ENCODE data around the gene P2RY6. TPM values are rescaled to one million over a fixed set of nuclear protein-coding genes. Genes with fewer than 3 reads are reported as not detected.

P2RY6 gene
- total RNA-seq, 1 experiment from 2014 or later, result 0.17 TPM

DNA sequence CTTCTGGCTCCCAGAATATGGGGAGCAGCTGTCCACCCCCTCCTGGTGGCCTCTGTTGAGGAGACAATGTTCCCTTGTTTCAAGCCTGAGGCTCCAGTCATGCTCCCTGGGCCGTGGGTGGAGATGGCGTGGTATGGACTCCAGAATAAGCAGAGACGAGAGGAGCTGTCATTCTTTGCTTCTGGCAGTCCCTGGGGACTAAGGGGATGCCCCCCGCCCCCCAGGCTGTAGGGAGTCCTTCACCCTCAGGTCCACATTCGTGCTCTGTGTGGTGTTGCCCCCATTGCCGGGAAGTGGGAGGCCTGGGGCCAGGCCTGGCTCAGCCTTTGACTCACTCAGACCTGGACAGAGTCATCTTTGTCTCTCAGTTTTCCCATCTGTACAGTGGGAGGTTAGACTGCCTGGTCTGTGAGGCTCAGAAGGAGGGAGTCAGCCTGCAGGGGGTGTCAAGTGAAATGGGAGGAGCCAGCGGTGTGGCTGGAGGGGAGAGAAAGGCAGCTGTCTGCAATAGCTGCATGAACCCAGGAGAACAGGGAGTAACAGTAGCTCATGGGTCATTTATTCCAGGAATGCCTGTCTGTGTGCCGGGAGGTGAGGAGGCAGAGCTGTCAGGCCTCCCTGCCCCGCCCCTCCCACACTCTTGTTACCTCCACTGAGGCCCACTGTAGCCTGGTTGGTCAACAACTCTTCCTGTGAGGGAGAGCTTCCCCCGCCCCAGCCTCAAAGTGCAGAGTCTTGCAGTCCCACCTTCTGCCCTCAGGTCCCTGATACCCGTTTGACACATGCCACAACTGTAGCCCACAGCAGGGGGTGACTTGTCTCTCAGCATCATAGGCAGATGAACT, 42.2 kb downstream of the P2RY6 start:
- DNase-seq (ENCODE audit: low read depth), result peak; percentile 78

DNA sequence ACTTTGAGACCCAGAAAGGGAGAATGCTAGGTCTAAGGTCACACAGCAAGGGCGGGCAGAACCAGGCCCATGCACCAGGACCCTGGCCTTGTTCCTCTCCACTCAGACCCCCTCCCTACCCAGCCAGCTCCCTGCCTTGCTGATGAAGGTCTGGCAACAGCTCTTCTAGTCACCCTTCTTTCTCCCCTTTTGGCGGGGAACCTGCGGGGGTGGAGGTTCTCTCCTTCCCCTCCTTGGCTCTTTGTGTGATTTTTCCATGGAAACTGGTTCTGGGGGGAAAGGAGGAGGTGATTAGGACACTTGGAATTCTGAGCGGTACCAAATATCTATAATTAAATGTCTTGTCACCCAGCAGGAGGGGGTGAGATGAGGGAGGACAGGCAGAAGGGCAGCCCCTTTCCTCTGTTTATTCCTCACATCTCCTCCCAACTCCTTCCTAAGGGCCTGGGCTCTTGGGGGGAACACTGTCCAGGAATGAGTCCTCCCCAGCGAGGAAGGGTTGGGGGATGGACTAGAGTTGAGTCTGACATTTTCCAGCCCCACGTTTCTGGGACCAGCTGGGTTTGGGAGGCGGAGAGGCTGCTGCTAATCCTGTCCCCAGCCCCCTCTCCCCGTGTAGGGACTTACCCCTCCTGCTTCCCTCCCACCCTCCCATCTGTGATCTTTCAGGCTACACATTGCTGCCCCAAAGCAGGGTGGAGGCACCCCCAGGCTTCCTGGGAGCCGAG, 43.3 kb downstream of the P2RY6 start:
- no peak for DNase-seq (ENCODE audit: low read depth)

DNA sequence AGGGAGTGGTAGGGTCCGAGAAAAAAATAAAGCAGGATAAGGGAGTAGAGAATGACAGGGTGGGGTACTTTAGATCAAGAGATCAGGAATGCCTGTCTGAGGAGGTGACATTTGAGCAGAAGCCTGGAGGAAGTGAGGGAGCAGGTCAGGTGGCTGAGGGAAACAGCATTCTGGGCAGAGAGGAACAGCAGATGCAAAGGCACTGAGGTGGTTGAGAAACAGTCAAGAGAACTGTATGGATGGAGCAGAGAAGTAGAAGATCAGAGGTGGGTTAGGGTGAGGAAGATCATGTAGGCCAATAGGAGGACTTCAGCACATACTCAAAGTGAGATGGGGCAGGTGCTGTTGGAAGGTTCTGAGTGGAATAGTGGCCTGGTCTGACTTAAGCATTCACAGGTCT, 44.3 kb downstream of the P2RY6 start:
- DNase-seq (ENCODE audit: low read depth), result no peak

GRCh38 chr11:73317373-73317772, 45.2 kb downstream of the P2RY6 start:
- no peak for DNase-seq (ENCODE audit: low read depth)

GRCh38 chr11:73317803-73318202, 45.7 kb downstream of the P2RY6 start:
- no peak for DNase-seq (ENCODE audit: low read depth)

GRCh38 chr11:73318501-73319011, 46.4 kb downstream of the P2RY6 start:
- no peak for DNase-seq (ENCODE audit: low read depth)

DNA sequence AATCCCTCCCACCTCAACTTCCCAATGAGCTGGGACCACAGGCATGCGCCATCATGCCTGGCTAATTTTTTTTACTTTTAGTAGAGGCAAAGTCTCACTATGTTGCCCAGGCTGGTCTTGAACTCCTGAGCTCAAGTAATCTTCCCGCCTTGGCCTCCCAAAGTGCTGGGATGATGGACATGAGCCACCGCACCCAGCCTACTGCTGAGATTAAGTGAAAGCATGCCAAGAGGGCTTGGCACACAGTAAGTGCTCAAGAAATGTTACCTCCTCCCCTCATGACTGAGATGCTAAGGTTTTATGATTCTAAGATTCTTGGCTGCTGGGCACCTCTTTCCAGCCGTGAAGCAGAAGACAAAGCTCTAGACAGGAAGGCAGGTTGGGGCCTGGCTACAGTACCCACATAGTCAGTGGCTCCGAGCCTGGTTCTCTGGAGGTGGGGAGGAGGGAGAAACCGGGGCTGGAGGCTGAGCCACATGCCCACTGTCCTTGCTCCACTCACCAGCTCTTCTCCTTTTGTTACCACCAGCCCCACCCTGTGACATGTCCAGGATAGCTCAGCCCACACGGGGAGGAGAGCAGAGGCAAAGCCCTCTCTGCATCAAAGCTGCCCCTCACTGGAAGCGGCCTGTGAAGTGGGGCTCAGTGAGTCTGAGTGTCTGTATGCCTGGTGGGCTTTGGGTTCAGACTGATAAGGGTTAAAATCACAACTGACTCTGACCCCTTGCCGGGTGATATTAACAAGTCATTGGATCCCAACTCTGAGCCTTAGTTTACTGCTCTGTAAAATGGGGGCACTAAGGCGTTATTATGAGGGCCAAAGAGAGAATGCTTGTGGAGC, 48.8 kb downstream of the P2RY6 start:
- no peak for DNase-seq (ENCODE audit: low read depth)

GRCh38 chr11:73321604-73322381, 49.7 kb downstream of the P2RY6 start:
- DNase-seq (ENCODE audit: low read depth), result peak; percentile 57

- DNase-seq (ENCODE audit: low read depth), result no peak
Measured at GRCh38 chr11:73322382-73323306, 50.5 kb downstream of the P2RY6 start.

GRCh38 chr11:73323464-73323863, 51.3 kb downstream of the P2RY6 start:
- DNase-seq (ENCODE audit: low read depth), result peak; percentile 41

GRCh38 chr11:73324116-73324515, 52.0 kb downstream of the P2RY6 start:
- no peak for DNase-seq (ENCODE audit: low read depth)

DNA sequence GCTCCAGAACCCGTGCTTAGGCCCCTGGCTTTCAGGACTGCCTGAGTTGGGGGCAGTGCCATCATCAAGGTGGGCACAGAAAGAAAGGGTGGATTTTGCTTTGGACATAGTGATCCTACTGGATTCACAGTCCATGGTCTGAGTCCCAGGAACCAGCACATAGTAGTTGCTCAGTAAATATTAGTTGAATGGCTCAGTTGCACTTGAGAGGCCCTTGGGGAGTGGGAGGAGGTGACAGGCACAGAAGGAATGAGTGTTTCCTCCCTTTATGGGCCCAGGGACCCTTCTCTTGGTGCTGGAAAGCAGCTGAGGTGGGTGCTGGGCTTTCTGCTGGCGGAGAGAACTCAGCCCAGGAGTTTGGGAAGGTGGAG, 52.5 kb downstream of the P2RY6 start:
- DNase-seq (ENCODE audit: low read depth), result no peak

- DNase-seq (ENCODE audit: low read depth), result no peak
Measured at GRCh38 chr11:73325036-73325981, 53.2 kb downstream of the P2RY6 start.

DNA sequence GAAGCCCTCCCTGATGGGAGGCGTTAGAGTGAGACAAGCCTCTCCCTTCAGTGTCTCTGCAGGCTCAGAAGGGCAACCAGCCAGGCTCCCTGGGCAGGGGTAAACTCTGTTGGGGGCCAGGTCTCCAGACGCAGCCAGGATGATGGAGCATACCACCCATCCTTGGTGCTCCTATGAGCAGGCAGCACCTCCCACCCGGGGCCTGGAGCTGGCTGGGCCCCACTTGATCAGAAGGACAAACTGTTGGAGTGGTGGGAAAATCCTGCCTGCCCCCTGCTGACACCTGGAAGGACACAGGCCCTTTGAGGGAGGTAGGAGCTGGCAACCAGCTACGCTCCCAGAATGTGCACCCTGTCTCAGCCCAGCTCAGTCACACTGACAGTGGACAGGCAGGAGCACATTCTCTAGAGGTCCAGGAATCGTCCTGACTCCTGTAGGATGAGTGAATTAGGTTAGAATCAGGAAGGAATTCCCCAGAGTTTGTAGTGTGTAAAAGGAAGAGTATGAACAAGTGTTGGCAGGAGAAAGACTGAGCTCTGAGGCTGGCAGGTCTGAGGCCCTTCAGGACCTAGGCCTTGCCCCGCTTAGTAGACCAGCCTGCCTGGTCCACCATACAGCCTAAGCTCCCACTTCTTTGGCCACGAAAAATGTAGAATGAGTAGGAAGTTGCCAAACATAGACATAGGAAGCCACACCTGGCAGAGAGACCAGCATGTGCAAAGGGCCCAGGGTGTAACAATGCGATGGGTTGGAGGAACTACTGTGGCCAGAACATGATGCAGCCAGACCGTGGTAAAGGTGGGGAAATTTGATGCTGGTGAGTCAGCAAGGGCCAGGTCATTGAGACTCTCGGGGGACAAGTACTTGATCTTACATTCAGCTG, 55.0 kb downstream of the P2RY6 start:
- DNase-seq (ENCODE audit: low read depth), result peak; percentile 65

- no peak for DNase-seq (ENCODE audit: low read depth)
Measured at GRCh38 chr11:73327812-73328364, 55.8 kb downstream of the P2RY6 start.

DNA sequence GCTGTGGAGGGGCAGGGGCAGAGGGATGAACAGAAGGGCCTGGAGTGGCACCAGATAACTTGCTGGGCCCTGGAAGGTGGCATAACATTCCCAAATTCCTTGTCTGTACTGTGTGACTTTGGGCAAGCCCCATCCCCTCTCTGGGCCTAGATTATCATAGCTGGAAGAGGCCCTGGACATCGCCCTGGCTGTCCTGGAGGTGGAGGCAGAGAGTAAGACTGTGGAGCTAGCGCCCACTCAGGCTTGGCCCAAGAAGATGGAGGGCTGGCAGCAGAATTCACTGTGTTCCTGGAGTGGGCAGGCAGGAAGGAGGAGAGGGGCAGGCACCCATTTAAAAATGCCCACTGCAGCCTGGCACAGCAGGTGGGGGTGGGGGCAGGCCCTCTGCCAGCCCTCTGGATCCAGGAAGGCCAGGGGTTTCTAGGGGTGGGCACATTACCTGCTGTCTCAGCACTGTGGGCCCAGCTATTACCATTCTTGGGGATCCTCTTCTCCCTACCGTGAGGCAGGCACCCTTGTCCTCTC, 58.5 kb downstream of the P2RY6 start:
- peak; percentile 37 for DNase-seq (ENCODE audit: low read depth)

All from LHCN-M2 (cell line).